Measurements from ENCODE around the gene TP53AIP1.

Gene TP53AIP1

GRCh38 chr11:128892866-128893565 is 49.7 kb downstream of the TP53AIP1 start:
- no peak for TF ChIP-seq CTCF (IDR thresholded peaks at IDR 0.05; ENCODE audit: control extremely low read depth, extremely low read depth, low read depth, missing control alignments)
- ChIA-PET CTCF (interaction anchor here (1.3 to 3.9 kb wide), 7 partner anchors 9 to 63 kb away, joined by 3 to 16 read pairs (median 7); no protein-coding TSS in a partner anchor), POLR2A (no interaction called here)
- DNase-seq (ENCODE audit: extremely low spot score), result no peak

GRCh38 chr11:128891913-128892398 is 50.7 kb downstream of the TP53AIP1 start:
- POLR2A ChIA-PET, result no interaction called here
- CTCF ChIA-PET, result interaction anchor here (1.1 to 3.9 kb wide), 7 partner anchors 8 to 64 kb away, joined by 3 to 16 read pairs (median 7); no protein-coding TSS in a partner anchor
- TF ChIP-seq CTCF (IDR thresholded peaks at IDR 0.05; ENCODE audit: control extremely low read depth, extremely low read depth, low read depth, missing control alignments), result no peak
- DNase-seq (ENCODE audit: extremely low spot score), result no peak

GRCh38 chr11:128890543-128891368 is 51.9 kb downstream of the TP53AIP1 start, which contains the start of gene KCNJ5:
Gene KCNJ5, plus strand, starts transcription at chr11:128891356. Its CDS starts 19,918 bp downstream, at chr11:128911274.
- CTCF ChIA-PET, result interaction anchor here (1.1 to 7.8 kb wide), 4 partner anchors 30 to 66 kb away, joined by 5 to 89 read pairs (median 11); no protein-coding TSS in a partner anchor
- POLR2A ChIA-PET, result no interaction called here
- no peak for DNase-seq (ENCODE audit: extremely low spot score)
- no peak for TF ChIP-seq CTCF (IDR thresholded peaks at IDR 0.05; ENCODE audit: control extremely low read depth, extremely low read depth, low read depth, missing control alignments)

- ChIA-PET POLR2A (no interaction called here), CTCF (interaction anchor here (1.1 to 7.8 kb wide), 3 partner anchors 29 to 66 kb away, joined by 5 to 89 read pairs (median 6); no protein-coding TSS in a partner anchor)
- no peak for TF ChIP-seq CTCF (IDR thresholded peaks at IDR 0.05; ENCODE audit: control extremely low read depth, extremely low read depth, low read depth, missing control alignments)
- DNase-seq (ENCODE audit: extremely low spot score), result no peak
Measured at GRCh38 chr11:128890216-128890542, 52.5 kb downstream of the TP53AIP1 start.

GRCh38 chr11:128889657-128890213 is 52.9 kb downstream of the TP53AIP1 start:
- POLR2A ChIA-PET, result no interaction called here
- CTCF ChIA-PET, result interaction anchor here (1.1 to 7.8 kb wide), 3 partner anchors 29 to 67 kb away, joined by 5 to 89 read pairs (median 6); no protein-coding TSS in a partner anchor
- DNase-seq (ENCODE audit: extremely low spot score), result no peak
- TF ChIP-seq CTCF (IDR thresholded peaks at IDR 0.05; ENCODE audit: control extremely low read depth, extremely low read depth, low read depth, missing control alignments), result no peak

Data from GM10248 (cell line).